Heart right ventricle (tissue), 16 donors: ENCODE results near the gene DSCAM. TPM values are rescaled to one million over a fixed set of nuclear protein-coding genes. Genes with fewer than 3 reads are reported as not detected.

Experiments
- ATAC-seq, 8 donors: fragments of 200-7000 bp; cut with Tn5 transposase; one replicate each; pipeline ENCODE4 v1.9.1; 2020; ENCODE audit warnings: mild to moderate bottlenecking in 8 of 8, moderate library complexity in 8 of 8, moderate number of reproducible peaks in 1 of 8
- DNase-seq, 2 donors: peaks; one replicate each; pipeline ENCODE4 v3.0.0-alpha.2; 2020
- H3K27ac ChIP-seq, 10 donors: fragments of 200-600 bp; sonication (generic) in 2 of 10; one replicate each; pipeline versions ENCODE4 v1.5.0 to v1.8.0; 2020 to 2022; ENCODE audit warnings: mild to moderate bottlenecking in 3 of 10
- H3K27me3 ChIP-seq, 7 donors: fragments of 200-600 bp; one replicate each; pipeline ENCODE4 v1.8.0; 2021 to 2022; ENCODE audit warnings: mild to moderate bottlenecking in 2 of 7
- H3K36me3 ChIP-seq, 9 donors: fragments of 200-600 bp; sonication (generic) in 1 of 9; one replicate each; pipeline versions ENCODE4 v1.5.0 to v1.8.0; 2020 to 2022; ENCODE audit warnings: mild to moderate bottlenecking in 2 of 9
- H3K4me1 ChIP-seq, 9 donors: fragments of 200-600 bp; sonication (generic) in 1 of 9; one replicate each; pipeline versions ENCODE4 v1.5.0 to v1.8.0; 2020 to 2022; ENCODE audit warnings: mild to moderate bottlenecking in 4 of 9
- H3K4me3 ChIP-seq, 10 donors: fragments of 200-600 bp; sonication (generic) in 2 of 10; one replicate each; pipeline versions ENCODE4 v1.5.0 to v1.8.0; 2020 to 2022; ENCODE audit warnings: mild to moderate bottlenecking in 7 of 10, moderate library complexity in 2 of 10
- H3K9me3 ChIP-seq, 11 donors: fragments of 200-600 bp in 10 of 11; sonication (generic) in 2 of 11; one replicate each; pipeline versions ENCODE4 v1.5.0 to v1.8.0; 2013 to 2022; ENCODE audit warnings: mild to moderate bottlenecking in 2 of 11, control low read depth in 1 of 11, moderate library complexity in 1 of 11
- WGBS, 2 donors: extraction: QIAGEN DNeasy Blood & Tissue Kit; methylation state at CpG; one replicate each; pipeline ENCODE4 v1.1.7; 2013; ENCODE audit warnings: inconsistent platforms in 1 of 2; 5-methylcytosine and 5-hydroxymethylcytosine counted together
- intact Hi-C, 10 donors: fragments of 100-400 bp; cut with DNase I; formaldehyde crosslinking; loops; one replicate each; pipeline versions ENCODE4 v1.11.1 to v1.14.2; 2022
- polyA plus RNA-seq, 2 donors: library from polyadenylated mRNA; stranded (reverse); fragments of 200-250 nt; gene quantifications; one replicate each; pipeline ENCODE4 v1.2.3, GENCODE V29; 2013
- total RNA-seq, 10 donors: library from RNA; stranded (reverse); fragmentation: NEBNext Ultra II Directional in 3 of 10; extraction: Animal tissue kit (Norgen Biotek cat#: 25700) in 3 of 10; gene quantifications; one replicate each; pipeline versions ENCODE4 v1.2.1 to v1.2.4, GENCODE V29; 2021 to 2023
- TF ChIP-seq, protein P1 (sequence below), 9 donors: fragments of 200-600 bp; sonication (generic) in 2 of 9; IDR thresholded peaks; one replicate each; pipeline versions ENCODE4 v1.5.0 to v1.8.0; 2021 to 2022; ENCODE audit warnings: antibody characterized with exemption in 9 of 9, mild to moderate bottlenecking in 5 of 9, moderate library complexity in 1 of 9
- donor health status: Arrhythmogenic right ventricular cardiomyopathy.
- donor health status: ischemic (EF 13 %, LVEDD 7.1; RV severe dilation, severe dysfunction).
- donor health status: healthy with polysubstance abuse.
- donor health status: DM: no; HTN: yes; CAD: no.
- donor health status: DM: no; HTN: no; CAD: no.
- donor health status: ischemic (EF 25% LVEDD 6.9; RV normal size, moderate dysfunction).
- donor health status: ischemic (EF 25% LVEDD 5.7; RV mildly dilated, moderate dysfunction).
- donor health status: healthy.
- donor health status: DM: yes; HTN: yes; CAD: no.
- donor health status: Ischemic cardiomyopathy.
- donor health status: ischemic (EF 35%, LVEDD 5.7; RV mildly dilated, moderate dysfunction).
- donor health status: nonischemic (EF 11% LVEDD 7.7; RV severe dilation, severe dysfunction).
- donor health status: DM: yes; HTN: yes; CAD: no.
- donor health status: PGD.
- donor health status: ischemic (EF 29% LVEDD 5.4; RV normal size, mild dysfunction).
- donor health status: nonischemic (EF 23%, LVEDD 6.1; RV moderate dilation, normal function).

The DSCAM gene
- total and polyA plus RNA-seq, 12 donors: 0.03 to 0.04 TPM; not detected in 10

DNA sequence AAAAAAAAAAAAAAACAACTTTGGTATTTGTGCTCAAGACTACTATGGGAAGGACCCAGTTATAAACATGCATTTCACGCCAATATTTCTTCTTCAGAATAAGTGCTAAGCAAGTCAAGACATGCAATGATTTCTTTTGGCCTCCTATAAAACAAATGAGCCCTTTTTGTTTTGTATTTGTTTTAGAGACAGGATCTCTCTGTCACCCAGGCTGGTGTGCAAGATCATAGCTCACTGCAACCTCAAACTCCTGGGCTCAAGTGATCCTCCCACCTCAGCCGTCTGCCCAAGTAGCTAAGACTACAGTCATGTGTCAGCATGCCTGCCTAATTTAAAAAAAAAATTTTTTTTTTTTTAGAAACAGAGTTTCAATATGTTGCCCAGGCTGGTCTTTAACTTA lies 631.0 kb downstream of the DSCAM start:
- intact Hi-C loops: no loop called here
- H3K27me3 ChIP-seq: no peaks in the 10 kb centered on the region
- TF ChIP-seq, protein P1, sequence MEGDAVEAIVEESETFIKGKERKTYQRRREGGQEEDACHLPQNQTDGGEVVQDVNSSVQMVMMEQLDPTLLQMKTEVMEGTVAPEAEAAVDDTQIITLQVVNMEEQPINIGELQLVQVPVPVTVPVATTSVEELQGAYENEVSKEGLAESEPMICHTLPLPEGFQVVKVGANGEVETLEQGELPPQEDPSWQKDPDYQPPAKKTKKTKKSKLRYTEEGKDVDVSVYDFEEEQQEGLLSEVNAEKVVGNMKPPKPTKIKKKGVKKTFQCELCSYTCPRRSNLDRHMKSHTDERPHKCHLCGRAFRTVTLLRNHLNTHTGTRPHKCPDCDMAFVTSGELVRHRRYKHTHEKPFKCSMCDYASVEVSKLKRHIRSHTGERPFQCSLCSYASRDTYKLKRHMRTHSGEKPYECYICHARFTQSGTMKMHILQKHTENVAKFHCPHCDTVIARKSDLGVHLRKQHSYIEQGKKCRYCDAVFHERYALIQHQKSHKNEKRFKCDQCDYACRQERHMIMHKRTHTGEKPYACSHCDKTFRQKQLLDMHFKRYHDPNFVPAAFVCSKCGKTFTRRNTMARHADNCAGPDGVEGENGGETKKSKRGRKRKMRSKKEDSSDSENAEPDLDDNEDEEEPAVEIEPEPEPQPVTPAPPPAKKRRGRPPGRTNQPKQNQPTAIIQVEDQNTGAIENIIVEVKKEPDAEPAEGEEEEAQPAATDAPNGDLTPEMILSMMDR (IDR thresholded peaks at IDR 0.05): no peak
- H3K36me3 ChIP-seq: no peaks in the 10 kb centered on the region
- H3K27ac ChIP-seq: no peak overlapping the region
- 80 to 83% methylated on average over 2 of the region's 2 CpGs for WGBS, 2 donors
- H3K4me3 ChIP-seq: no peak overlapping the region
- H3K4me1 ChIP-seq: no peaks in the 10 kb centered on the region
- ATAC-seq (no peak), DNase-seq (no peak)
- no peaks in the 10 kb centered on the region for H3K9me3 ChIP-seq

DNA sequence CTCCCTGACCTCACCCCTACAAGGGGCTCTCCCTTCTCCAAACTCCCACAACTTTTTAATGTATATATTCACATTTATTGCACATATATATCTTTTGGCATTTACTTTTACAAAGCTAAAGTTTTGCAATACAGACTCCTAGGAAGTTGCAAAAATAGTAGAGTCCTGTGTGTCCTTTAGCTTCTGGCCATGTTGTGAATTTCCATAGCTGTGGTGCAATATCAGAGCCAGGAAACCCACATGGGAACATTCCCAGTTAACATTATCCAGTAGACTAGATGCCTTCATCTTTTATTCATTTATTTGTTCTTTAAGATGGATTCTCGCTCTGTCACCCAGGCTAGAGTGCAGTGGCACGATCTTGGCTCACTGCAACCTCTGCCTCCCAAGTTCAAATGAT lies 636.7 kb downstream of the DSCAM start:
- H3K27ac ChIP-seq: no peak overlapping the region

DNA sequence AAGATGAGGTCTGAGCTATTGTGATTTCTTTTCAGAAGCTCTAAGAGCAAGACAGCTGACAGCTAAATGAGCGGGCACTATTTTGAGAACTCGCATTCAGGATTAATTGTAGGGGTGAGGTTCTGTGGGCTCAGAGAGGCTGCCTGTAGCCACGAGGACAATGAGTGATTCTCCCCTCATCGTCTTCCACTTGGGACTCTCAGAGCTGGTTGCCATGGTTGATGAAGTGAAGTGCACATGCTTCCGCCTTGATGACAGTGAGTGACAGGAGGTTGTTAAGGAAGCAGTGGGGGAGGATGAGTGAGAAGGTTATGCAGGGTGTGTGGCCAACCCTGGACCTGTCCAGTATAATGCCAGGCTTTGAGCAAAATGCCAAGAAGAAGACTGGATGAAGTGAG lies 638.0 kb downstream of the DSCAM start:
- TF ChIP-seq, protein P1 (IDR thresholded peaks at IDR 0.05): no peak
- 78 to 83% methylated on average over 5 of the region's 5 CpGs for WGBS, 2 donors

More for the DNA sequence above, 636.7 kb downstream of the DSCAM start:
- 96 to 100% methylated on average over 2 of the region's 2 CpGs for WGBS, 2 donors
- Histone ChIP-seq H3K4me1 (no peaks in the 10 kb centered on the region), H3K36me3 (no peaks in the 10 kb centered on the region), H3K27me3 (no peaks in the 10 kb centered on the region), H3K4me3 (no peak overlapping the region), H3K9me3 (no peaks in the 10 kb centered on the region)
- intact Hi-C loops: no loop called here
- ATAC-seq: no peak
- no peak for DNase-seq
- TF ChIP-seq, protein P1 (IDR thresholded peaks at IDR 0.05): no peak

DNA sequence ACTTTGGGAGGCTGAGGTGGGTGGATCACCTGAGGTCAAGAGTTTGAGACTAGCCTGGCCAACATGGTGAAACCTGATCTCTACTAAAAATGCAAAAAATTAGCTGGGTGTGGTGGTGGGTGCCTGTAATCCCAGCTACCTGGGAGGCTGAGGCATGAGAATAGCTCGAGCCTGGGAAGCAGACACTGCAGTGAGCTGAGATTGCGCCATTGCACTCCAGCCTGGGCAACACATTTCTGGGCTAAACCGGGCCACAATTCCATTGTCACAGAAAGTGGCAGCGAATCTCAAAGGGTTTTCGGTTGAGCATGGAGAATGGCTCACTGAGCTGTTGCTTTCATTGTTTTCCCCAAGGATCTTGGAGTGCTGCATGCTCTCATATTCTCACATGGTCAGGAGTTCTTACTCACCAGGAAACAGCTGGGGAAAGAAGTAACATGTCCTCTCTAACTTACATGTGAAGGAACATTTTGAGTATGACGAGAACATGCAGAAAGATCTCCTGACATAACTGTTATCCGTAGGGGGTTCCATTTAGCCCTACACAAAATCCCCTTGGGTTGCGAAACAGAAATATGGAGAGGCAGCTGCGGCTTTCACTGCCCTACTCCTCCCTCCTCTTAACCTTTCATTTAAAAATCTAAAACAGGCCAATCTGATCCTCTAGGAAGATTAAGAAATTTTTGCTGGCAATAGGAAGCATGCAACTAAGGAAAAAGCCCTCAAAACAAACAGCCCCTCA lies 638.6 kb downstream of the DSCAM start:
- no peaks in the 10 kb centered on the region for H3K27me3 ChIP-seq
- H3K27ac ChIP-seq: no peak overlapping the region
- ATAC-seq (no peak), DNase-seq (no peak)
- TF ChIP-seq, protein P1 (IDR thresholded peaks at IDR 0.05): no peak
- H3K36me3 ChIP-seq: no peaks in the 10 kb centered on the region
- no peaks in the 10 kb centered on the region for H3K4me1 ChIP-seq
- no peaks in the 10 kb centered on the region for H3K9me3 ChIP-seq
- H3K4me3 ChIP-seq: no peak overlapping the region
- intact Hi-C loops: no loop called here
- 85 to 87% methylated on average over 9 of the region's 9 CpGs for WGBS, 2 donors

More for the DNA sequence above, 638.0 kb downstream of the DSCAM start:
- DNase-seq (no peak), ATAC-seq (no peak)
- no peak overlapping the region for H3K27ac ChIP-seq
- H3K9me3 ChIP-seq: no peaks in the 10 kb centered on the region
- no peaks in the 10 kb centered on the region for H3K36me3 ChIP-seq
- intact Hi-C loops: no loop called here
- H3K4me3 ChIP-seq: no peak overlapping the region
- H3K27me3 ChIP-seq: no peaks in the 10 kb centered on the region
- H3K4me1 ChIP-seq: no peaks in the 10 kb centered on the region
